NCI-H2196 treated with DMSO at 0.1 percent for 48 hours (cell line): ENCODE results near the gene PTPN11.
"Not testable (repeated sequence)": the region's sequence is repeated elsewhere in the genome, so short reads cannot be mapped to it uniquely, and the experiment has no call there.

Experiments used
- DNase-seq: peaks from one replicate; lab custom pipeline; 2025; ENCODE audit not compliant: unreplicated experiment; lab: John Stamatoyannopoulos, UW

PTPN11 gene

DNA sequence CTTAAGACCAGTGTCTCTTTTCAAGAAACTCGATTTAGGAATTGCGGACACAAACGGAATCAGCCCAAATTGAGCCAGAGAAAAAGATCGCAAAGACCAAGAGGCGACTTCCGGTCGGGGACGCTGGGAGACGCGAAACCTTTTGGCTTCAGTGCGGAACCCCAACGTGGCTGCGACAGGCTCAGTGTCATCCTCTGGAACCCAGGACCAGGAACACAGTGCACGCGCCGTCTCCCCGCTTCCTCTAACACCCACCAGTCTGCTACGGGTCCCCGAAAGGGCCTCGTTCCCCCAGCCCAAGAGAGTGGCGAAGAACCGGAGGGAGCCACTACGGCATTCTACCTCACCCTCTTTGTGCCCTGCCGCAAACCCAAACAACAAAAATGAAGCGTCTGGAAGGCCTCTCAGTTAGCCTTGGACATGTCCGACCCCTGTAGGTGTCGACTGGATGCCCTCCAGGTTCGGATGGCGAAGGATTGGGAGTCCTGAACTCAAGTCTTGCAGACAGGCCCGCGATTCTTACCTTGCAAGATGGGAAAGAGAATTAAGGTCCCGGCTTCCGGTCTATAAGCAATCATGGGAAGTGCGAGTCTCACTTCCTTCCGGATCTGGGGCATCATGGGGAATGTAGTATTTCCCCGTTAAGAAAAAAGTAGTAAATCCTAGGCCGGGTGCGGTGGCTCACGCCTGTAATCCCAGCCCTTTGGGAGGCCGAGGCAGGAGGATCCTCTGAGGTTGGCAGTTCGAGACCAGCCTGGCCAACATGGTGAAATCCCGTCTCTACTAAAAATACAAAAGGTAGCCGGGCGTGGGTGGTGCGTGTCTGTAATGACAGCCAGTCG, 9.5 kb upstream of the PTPN11 start, which contains the start of gene RPL6:
TSS of gene RPL6 (minus strand) at position 542 of the 842 bp plus-strand sequence. CDS start 949 bp downstream, outside the sequence.
- peak; percentile 81 for DNase-seq

DNA sequence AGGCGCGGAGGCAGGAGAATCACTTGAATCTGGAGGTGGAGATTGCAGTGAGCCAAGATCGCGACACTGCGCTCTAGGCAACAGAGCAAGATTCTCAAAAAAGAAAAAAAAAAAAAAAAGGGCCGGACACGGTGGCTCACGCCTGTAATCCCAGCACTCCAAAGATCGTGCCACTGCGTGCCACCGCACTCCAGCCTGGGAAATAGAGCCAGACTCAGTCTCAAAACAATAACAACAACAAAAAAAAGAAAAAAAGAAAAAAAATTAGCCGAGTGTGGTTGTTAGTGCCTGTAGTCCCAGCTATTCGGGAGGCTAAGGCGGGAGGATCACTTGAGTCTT, 8.9 kb upstream of the PTPN11 start:
- DNase-seq: no peak

DNA sequence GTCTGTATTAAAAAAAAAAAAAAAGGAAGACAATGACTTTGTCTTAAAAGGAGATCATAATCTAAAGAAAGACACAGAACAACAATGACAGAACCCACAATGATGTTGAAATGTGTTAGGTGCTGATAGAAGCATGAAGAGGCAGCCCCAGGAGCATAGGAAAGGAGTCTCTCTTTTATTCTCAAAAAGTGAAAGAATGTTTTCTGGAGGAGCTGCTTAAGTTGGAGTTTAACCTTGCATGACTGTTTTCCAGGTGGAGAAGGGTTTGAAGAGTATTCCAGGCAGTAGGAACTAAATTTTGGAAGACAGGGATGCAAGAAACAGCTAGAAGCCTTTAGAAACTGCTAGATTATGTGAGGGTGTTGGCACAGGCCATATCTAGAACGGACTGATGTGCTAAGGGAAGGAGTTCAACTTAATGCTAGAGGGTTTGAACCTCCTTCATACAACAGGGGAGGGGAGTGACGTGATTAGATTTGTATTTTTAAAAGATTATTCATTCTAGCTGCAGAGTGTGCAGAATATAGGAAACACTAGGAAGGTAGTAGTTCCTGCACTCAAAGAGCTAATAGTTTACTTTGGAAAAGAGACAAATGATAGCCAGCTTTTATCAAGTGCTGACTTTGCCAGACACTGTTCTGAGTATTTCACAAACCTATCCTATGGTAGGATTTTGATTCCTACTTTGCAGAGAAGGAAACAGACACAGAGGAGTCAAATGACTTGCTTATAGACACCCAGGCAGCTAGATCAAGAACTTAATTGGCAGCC, 4.7 kb upstream of the PTPN11 start:
- DNase-seq: no peak

DNA sequence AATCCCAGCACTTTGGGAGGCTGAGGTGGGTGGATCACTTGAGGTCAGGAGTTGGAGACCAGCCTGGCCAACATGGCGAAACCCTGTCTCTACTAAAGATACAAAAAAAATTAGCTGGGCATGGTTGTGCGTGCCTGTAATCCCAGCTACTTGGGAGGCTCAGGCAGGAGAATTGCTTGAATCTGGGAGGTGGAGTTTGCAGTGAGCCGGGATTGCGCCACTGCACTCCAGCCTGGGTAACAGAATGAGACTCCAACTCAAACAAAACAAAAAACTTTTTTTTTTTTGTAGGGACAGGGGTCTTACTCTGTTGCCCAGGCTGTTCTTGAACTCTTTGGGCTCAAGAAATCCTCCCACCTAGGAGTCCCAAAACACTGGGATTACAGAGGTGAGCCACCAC, 3.3 kb upstream of the PTPN11 start:
- DNase-seq: not testable (repeated sequence)

- DNase-seq: no peak
These were observed 507 bp upstream of the PTPN11 start for GRCh38 chr12:112418273-112418607.

DNA sequence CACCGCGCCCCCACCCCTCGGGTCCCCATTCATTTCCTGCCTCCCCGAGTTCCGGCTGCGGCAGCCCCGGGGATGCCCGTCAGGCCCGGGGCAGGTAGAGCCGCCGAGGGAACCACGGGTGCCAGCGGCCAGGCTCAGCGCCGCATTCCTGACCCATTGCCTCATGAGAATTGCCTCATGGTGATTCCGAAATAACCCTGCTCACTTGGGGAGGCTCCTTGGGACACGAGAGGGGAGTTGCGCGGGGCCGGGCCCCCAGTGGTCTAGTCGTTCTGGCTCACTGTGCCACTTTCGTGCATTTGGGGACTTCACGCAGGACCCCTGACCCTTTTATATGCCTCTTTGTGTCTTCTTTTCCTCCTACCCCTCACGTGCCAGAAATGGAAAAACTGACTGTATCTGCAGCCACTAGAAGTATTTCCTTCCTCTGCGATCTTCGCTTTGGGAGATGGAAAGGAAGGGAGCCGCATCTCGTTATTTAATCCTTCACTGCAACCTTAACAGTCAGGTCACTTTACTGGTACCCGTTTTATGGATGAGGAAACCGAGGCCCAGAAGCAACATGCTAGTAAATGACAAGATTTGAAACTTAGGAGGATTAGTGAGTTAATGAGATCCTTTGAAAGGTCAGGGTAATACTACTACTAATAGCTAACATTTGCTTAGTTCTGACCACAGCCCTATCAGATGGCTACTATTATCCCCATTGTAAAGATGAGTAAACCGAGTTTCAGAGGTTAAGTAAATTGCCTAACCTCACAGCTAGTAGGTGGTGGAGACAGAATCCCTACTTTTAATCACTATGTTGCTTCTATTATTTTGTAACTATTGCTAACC, 768 bp downstream of the PTPN11 start:
- peak; percentile 35 for DNase-seq

- DNase-seq: no peak
These were observed 2.0 kb downstream of the PTPN11 start for GRCh38 chr12:112420740-112421139.

DNA sequence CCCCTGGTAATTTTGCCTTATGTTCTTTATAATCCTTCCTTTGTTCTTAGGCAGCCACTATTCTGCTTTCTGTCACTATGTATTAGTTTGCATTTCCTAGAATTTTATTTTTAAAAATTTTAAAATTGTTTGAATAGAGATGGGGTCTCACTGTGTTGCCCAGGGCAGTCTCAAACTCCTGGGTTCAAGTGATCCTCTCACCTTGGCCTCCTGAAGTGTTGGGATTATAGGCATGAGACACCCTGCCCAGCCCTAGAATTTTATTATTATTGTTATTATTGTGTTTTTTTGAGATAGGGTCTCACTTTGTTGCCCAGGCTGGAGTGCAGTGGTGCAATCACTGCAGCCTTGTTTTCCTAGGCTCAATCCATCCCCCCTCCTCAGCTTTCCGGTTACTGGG, 2.6 kb downstream of the PTPN11 start:
- no peak for DNase-seq

DNA sequence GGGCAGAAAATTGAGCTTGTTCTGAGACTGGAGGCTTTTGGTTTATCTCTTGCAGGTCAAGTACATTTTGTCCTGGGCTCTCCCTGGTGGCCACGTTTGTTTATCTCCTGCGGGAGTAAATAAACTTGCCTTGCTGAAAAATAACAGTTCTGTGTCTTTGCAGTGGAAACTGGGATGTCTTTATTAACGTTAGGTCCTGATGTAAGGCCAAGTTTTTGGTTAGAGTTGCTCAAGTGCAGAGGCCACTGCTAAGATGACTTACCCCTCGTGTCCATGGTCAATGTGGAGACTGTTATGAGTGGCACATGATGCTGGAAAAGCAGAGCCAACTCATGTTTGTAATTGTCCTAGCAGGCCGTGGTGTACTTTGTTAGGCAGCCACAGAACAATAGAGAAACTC, 3.8 kb downstream of the PTPN11 start:
- no peak for DNase-seq

GRCh38 chr12:112424126-112424525, 5.4 kb downstream of the PTPN11 start:
- DNase-seq: no peak

DNA sequence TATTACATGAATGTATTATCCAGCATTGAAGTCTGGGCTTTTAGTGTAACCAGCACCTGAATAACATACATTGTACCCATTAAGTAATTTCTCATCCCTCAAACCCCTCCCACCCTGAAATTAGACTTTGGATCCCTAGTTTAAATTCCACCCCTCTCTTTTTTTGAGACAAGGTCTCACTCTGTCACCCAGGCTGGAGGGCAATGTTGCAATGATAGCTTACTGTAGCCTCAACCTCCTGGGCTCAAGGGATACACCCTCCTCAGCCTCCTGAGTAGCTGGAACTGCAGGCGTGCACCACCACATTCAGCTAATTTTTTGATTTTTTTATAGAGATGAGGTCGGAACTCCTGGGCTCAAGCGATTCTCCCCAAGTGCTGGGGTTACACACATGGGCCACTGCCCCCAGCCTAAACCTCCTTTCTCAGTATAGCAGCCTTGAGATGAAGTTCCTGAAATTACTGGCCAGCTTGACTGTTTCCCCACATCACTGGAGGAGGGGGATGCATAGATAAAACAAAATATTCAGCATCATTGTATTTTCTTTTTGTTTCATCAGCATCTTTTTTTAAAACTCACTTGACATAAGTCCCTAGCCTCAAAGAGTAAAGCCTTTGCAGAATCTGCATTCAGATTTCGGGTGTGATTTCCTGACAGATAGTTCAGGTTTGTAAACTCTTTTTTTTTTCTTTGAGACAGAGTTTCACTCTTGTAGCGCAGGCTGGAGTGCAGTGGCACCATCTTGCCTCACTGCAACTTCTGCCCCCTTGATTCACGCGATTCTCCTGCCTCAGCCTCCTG, 7.0 kb downstream of the PTPN11 start:
- no peak for DNase-seq

- no peak for DNase-seq
These were observed 9.0 kb downstream of the PTPN11 start for GRCh38 chr12:112427760-112428159.

GRCh38 chr12:112430929-112431328, 12.2 kb downstream of the PTPN11 start:
- DNase-seq: no peak

DNA sequence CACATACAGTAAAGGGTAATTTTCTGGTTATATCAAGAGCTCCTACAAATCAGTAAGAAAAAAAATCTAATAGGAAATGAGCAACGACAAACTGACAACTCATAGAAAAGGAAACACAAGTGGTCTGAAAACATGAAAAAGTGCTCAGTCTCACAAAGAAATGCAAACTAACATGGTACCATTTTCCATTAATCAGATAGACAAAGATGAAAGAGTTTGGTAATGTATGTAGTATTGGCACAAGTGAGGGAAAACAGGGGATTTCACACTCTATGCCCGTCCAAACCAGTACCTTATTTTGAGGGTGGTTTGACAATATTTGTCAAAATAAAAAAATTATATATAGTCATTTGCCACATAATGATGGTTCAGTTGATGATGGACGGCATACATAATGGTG, 13.2 kb downstream of the PTPN11 start:
- no peak for DNase-seq

DNA sequence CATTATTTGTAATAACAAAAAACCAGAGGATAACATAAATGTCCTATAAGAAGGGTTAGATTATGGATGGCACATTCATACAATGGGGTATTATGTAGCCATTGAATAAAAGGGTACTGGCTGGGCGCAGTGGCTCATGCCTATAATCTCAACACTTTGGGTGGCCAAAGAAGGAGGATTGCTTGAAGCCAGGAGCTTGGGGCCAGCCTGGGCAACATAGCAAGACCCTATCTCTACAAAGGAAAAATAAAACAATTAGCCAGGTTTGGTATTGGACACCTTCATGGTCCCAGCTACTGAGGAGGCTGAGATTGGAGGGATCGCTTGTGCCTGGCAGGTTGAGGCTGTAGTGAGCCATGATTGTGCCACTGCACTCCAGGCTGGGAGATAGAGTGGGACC, 14.8 kb downstream of the PTPN11 start:
- no peak for DNase-seq

GRCh38 chr12:112438645-112439044, 19.9 kb downstream of the PTPN11 start:
- DNase-seq: not testable (repeated sequence)

GRCh38 chr12:112439769-112440168, 21.0 kb downstream of the PTPN11 start:
- no peak for DNase-seq

DNA sequence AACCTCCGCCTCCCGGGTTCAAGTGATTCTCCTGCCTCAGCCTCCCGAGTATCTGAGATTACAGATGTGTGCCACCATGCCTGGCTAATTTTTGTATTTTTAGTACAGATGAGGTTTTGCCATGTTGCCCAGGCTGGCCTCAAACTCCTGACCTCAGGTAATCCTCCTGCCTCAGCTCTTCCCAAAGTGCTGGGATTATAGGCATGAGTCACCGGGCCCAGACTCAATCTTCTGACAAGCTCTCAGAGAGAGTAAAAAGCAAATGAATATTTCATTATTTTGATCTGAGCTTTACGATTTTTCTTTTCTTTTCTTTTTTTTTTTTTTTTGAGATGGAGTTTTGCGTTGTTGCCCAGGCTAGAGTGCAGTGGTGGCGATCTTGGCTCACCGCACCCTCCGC, 21.9 kb downstream of the PTPN11 start:
- not testable (repeated sequence) for DNase-seq

GRCh38 chr12:112443916-112444315, 25.2 kb downstream of the PTPN11 start:
- DNase-seq: no peak

- DNase-seq: no peak
These were observed 27.4 kb downstream of the PTPN11 start for GRCh38 chr12:112446008-112446725.
